ENCODE measurements around the gene PMEL. TPM values are rescaled to one million over a fixed set of nuclear protein-coding genes. Genes with fewer than 3 reads are reported as not detected.

Gene PMEL
- total and polyA plus RNA-seq, 2 of the 8 experiments (the other 6 are each of a cell fraction or from before 2014, with no cell fraction given), result 120 to 382 TPM

GRCh38 chr12:55979069-55979468 lies 13.2 kb upstream of the PMEL start (continued):
- TF ChIP-seq TEAD4 (IDR thresholded peaks at IDR 0.05; ENCODE audit: low read depth, low read length) (no peak), CHD1 (IDR thresholded peaks at IDR 0.05; ENCODE audit: low read depth, low read length) (no peak)

Data from H1 (cell line).